Measurements from ENCODE around the gene CEP89. TPM values are rescaled to one million over a fixed set of nuclear protein-coding genes. Genes with fewer than 3 reads are reported as not detected.

CEP89 gene
- total RNA-seq, 2 donors from 2014 or later, result 35.6 to 40.4 TPM

GRCh38 chr19:32866061-32866460 lies 105.7 kb downstream of the CEP89 start:
- TF ChIP-seq CTCF (conservative IDR thresholded peaks at IDR 0.05), result no peak
- H3K9ac ChIP-seq (ENCODE audit: extremely low read depth, low read length, poor library complexity, severe bottlenecking), result no peak overlapping the region
- Mint-ChIP-seq H3K4me1 (peaks cover 3% of the 10 kb centered on the region), H3K27me3 (ENCODE audit: insufficient read depth) (no peaks in the 10 kb centered on the region), H3K27ac (no peak overlapping the region), H3K36me3 (ENCODE audit: low read depth) (no peaks in the 10 kb centered on the region), H3K4me3 (no peak overlapping the region), H3K9me3 (no peaks in the 10 kb centered on the region)
- H3K27ac ChIP-seq (ENCODE audit: low read depth, low read length), result no peak overlapping the region
- no peaks in the 10 kb centered on the region for H3K27me3 ChIP-seq (ENCODE audit: control insufficient read depth, insufficient read depth, low read length, poor library complexity, severe bottlenecking)
- no peaks in the 10 kb centered on the region for H3K36me3 ChIP-seq (ENCODE audit: control insufficient read depth, insufficient read depth, low read length)
- DNase-seq, result no peak
- H3K4me1 ChIP-seq (ENCODE audit: control insufficient read depth, insufficient read depth, low read length), result no peaks in the 10 kb centered on the region
- WGBS, 2 experiments (ENCODE audit: insufficient coverage in 1 of 2, insufficient read length in 1 of 2), result 92 to 100% methylated on average over 4 to 7 of the region's 7 CpGs
- H3K4me3 ChIP-seq (ENCODE audit: low read length), result no peak overlapping the region
- H3K9me3 ChIP-seq (ENCODE audit: control insufficient read depth, low read length), result no peaks in the 10 kb centered on the region

- no peak overlapping the region for H3K27ac Mint-ChIP-seq
- Histone ChIP-seq H3K36me3 (ENCODE audit: control insufficient read depth, insufficient read depth, low read length) (no peaks in the 10 kb centered on the region), H3K4me3 (ENCODE audit: low read length) (no peak overlapping the region), H3K27me3 (ENCODE audit: control insufficient read depth, insufficient read depth, low read length, poor library complexity, severe bottlenecking) (no peaks in the 10 kb centered on the region), H3K27ac (ENCODE audit: low read depth, low read length) (no peak overlapping the region), H3K4me1 (ENCODE audit: control insufficient read depth, insufficient read depth, low read length) (no peaks in the 10 kb centered on the region), H3K9ac (ENCODE audit: extremely low read depth, low read length, poor library complexity, severe bottlenecking) (no peak overlapping the region), H3K9me3 (ENCODE audit: control insufficient read depth, low read length) (no peaks in the 10 kb centered on the region)
- WGBS, 2 experiments (ENCODE audit: insufficient coverage in 1 of 2, insufficient read length in 1 of 2), result 86 to 93% methylated on average over 5 to 6 of the region's 6 CpGs
- no peaks in the 10 kb centered on the region for H3K9me3 Mint-ChIP-seq
- H3K27me3 Mint-ChIP-seq (ENCODE audit: insufficient read depth), result no peaks in the 10 kb centered on the region
- no peak for DNase-seq
- H3K4me1 Mint-ChIP-seq, result peaks cover under 1% of the 10 kb centered on the region
- H3K4me3 Mint-ChIP-seq, result no peak overlapping the region
- H3K36me3 Mint-ChIP-seq (ENCODE audit: low read depth), result no peaks in the 10 kb centered on the region
- TF ChIP-seq CTCF (conservative IDR thresholded peaks at IDR 0.05), result no peak
Measured at GRCh38 chr19:32865326-32865725, 106.4 kb downstream of the CEP89 start.

- Histone ChIP-seq H3K9me3 (ENCODE audit: control insufficient read depth, low read length) (no peaks in the 10 kb centered on the region), H3K4me3 (ENCODE audit: low read length) (no peak overlapping the region), H3K9ac (ENCODE audit: extremely low read depth, low read length, poor library complexity, severe bottlenecking) (no peak overlapping the region), H3K36me3 (ENCODE audit: control insufficient read depth, insufficient read depth, low read length) (no peaks in the 10 kb centered on the region), H3K27ac (ENCODE audit: low read depth, low read length) (no peak overlapping the region), H3K4me1 (ENCODE audit: control insufficient read depth, insufficient read depth, low read length) (no peaks in the 10 kb centered on the region), H3K27me3 (ENCODE audit: control insufficient read depth, insufficient read depth, low read length, poor library complexity, severe bottlenecking) (no peaks in the 10 kb centered on the region)
- no peaks in the 10 kb centered on the region for H3K9me3 Mint-ChIP-seq
- H3K4me3 Mint-ChIP-seq, result no peak overlapping the region
- TF ChIP-seq CTCF (conservative IDR thresholded peaks at IDR 0.05), result no peak
- no peak for DNase-seq
- no peak overlapping the region for H3K27ac Mint-ChIP-seq
- H3K4me1 Mint-ChIP-seq, result no peaks in the 10 kb centered on the region
- H3K27me3 Mint-ChIP-seq (ENCODE audit: insufficient read depth), result no peaks in the 10 kb centered on the region
- H3K36me3 Mint-ChIP-seq (ENCODE audit: low read depth), result no peaks in the 10 kb centered on the region
- WGBS, 2 experiments (ENCODE audit: insufficient coverage in 1 of 2, insufficient read length in 1 of 2), result 93 to 96% methylated on average over 24 to 35 of the region's 35 CpGs
Measured at GRCh38 chr19:32864318-32865007, 107.3 kb downstream of the CEP89 start.
